HepG2 (cell line): ENCODE data around the gene EEA1. TPM values are rescaled to one million over a fixed set of nuclear protein-coding genes. Genes with fewer than 3 reads are reported as not detected.

Experiments
- MIER2 ChIP-seq: IDR thresholded peaks from 2 replicates; pipeline ENCODE4 v1.6.1; 2016; ENCODE audit warnings: missing biosample characterization, missing genetic modification reagents
- ZBTB1 ChIP-seq: sonication (generic); formaldehyde crosslinking; IDR thresholded peaks from 2 replicates; pipeline ENCODE4 v1.4.0; 2020; ENCODE audit warnings: missing genetic modification reagents, borderline replicate concordance
- ZKSCAN1 ChIP-seq: fragments of 150-350 bp; IDR thresholded peaks from 2 replicates; pipeline ENCODE4 v1.6.1; 2014; ENCODE audit warnings: low read length
- ZNF256 ChIP-seq: sonication (generic); formaldehyde crosslinking; conservative IDR thresholded peaks from 2 replicates; pipeline ENCODE4 v1.4.0; 2020; ENCODE audit warnings: missing genetic modification reagents
- ZNF333 ChIP-seq: sonication (generic); formaldehyde crosslinking; IDR thresholded peaks from 2 replicates; pipeline ENCODE4 v1.4.0; 2020; ENCODE audit warnings: mild to moderate bottlenecking, missing genetic modification reagents, borderline replicate concordance
- polyA plus RNA-seq, 8 experiments: library from polyadenylated mRNA; depleted of rRNA in 3 of 8; stranded (reverse) in 7 of 8; unstranded in 1 of 8; fragments of >200 nt; fragmentation: Illumina TruSeq in 4 of 8; extraction: Trizol in 4 of 8; gene quantifications; 2 replicates each; pipeline versions ENCODE4 v1.2.1 to v1.2.3, GENCODE V29; 2011 to 2016; ENCODE audit warnings: low read depth in 4 of 8, missing spikeins in 1 of 8, mixed read lengths in 1 of 8; ENCODE audit not compliant: insufficient read depth in 1 of 8
- total RNA-seq, 5 experiments: library from RNA; depleted of rRNA; stranded (reverse); fragments of >200 nt; fragmentation: Illumina TruSeq; extraction: Trizol; gene quantifications; 2 replicates each; pipeline ENCODE4 v1.2.3, GENCODE V29; 2016; ENCODE audit warnings: low read depth in 1 of 5
- TF ChIP-seq, protein P1 (sequence below), 2 experiments: sonication (generic) in 1 of 2; formaldehyde crosslinking in 1 of 2; IDR thresholded peaks; 2 replicates each; pipeline versions ENCODE4 v1.6.1 to v1.9.0; 2014 to 2022; ENCODE audit warnings: antibody characterized with exemption in 1 of 2, borderline replicate concordance in 1 of 2, inconsistent platforms in 1 of 2, low read depth in 1 of 2, missing genetic modification reagents in 1 of 2

EEA1 gene
- total and polyA plus RNA-seq, 2 of the 13 experiments (the other 11 are each of a cell fraction or from before 2014, with no cell fraction given) = 5.0 to 19.3 TPM

DNA sequence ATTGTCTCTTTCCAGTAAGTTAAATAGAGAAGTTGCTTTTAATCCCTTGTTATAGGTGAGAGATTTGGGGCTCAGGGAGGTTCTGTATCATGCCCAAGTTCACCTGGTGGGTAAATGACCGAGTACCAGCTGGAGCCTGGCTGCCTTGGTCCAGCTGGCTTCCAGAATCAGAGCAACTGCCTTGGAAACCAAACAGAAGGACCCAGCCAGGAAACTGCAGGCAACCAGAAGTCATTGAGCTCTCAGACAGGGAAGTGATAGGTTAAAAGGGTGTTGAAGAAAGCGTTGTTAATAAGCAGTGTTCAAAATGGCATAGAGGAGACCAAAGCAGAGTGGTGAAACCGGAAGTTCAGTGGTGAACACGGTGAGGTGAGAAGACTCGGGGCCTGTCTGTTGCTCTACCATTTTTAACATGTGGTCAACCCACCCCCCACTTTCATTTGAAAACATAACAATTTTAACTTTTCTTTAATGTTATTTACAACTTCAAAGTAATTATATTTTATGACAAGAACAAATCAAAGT, 171.4 kb downstream of the EEA1 start (continued):
- no peak for TF ChIP-seq ZBTB1 (CRISPR knock-in tag)
- TF ChIP-seq ZNF256 = no peak
- TF ChIP-seq ZKSCAN1 = no peak
- no peak for TF ChIP-seq ZNF333 (CRISPR knock-in tag)
- TF ChIP-seq, protein P1, sequence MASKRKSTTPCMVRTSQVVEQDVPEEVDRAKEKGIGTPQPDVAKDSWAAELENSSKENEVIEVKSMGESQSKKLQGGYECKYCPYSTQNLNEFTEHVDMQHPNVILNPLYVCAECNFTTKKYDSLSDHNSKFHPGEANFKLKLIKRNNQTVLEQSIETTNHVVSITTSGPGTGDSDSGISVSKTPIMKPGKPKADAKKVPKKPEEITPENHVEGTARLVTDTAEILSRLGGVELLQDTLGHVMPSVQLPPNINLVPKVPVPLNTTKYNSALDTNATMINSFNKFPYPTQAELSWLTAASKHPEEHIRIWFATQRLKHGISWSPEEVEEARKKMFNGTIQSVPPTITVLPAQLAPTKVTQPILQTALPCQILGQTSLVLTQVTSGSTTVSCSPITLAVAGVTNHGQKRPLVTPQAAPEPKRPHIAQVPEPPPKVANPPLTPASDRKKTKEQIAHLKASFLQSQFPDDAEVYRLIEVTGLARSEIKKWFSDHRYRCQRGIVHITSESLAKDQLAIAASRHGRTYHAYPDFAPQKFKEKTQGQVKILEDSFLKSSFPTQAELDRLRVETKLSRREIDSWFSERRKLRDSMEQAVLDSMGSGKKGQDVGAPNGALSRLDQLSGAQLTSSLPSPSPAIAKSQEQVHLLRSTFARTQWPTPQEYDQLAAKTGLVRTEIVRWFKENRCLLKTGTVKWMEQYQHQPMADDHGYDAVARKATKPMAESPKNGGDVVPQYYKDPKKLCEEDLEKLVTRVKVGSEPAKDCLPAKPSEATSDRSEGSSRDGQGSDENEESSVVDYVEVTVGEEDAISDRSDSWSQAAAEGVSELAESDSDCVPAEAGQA (IDR thresholded peaks at IDR 0.05; ENCODE audit: low read depth) = no peak
- TF ChIP-seq, protein P1 (CRISPR knock-in tag; IDR thresholded peaks at IDR 0.05; ENCODE audit: borderline replicate concordance) = no peak
- TF ChIP-seq MIER2 = no peak
- TF ChIP-seq, all 625 proteins: peak for 0
